ENCODE data around the gene IMP4.

The IMP4 gene

GRCh38 chr2:130316596-130316995 is 26.1 kb upstream of the IMP4 start:
- TF ChIP-seq, protein P1, sequence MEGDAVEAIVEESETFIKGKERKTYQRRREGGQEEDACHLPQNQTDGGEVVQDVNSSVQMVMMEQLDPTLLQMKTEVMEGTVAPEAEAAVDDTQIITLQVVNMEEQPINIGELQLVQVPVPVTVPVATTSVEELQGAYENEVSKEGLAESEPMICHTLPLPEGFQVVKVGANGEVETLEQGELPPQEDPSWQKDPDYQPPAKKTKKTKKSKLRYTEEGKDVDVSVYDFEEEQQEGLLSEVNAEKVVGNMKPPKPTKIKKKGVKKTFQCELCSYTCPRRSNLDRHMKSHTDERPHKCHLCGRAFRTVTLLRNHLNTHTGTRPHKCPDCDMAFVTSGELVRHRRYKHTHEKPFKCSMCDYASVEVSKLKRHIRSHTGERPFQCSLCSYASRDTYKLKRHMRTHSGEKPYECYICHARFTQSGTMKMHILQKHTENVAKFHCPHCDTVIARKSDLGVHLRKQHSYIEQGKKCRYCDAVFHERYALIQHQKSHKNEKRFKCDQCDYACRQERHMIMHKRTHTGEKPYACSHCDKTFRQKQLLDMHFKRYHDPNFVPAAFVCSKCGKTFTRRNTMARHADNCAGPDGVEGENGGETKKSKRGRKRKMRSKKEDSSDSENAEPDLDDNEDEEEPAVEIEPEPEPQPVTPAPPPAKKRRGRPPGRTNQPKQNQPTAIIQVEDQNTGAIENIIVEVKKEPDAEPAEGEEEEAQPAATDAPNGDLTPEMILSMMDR (IDR thresholded peaks at IDR 0.05; ENCODE audit: low read length), result no peak
- TF ChIP-seq EZH2 (optimal IDR thresholded peaks at IDR 0.05; ENCODE audit: low read depth, low read length), result no peak
- H3K9me3 ChIP-seq (replicated peaks; ENCODE audit: insufficient read depth, low read length), result no peaks in the 10 kb centered on the region

DNA sequence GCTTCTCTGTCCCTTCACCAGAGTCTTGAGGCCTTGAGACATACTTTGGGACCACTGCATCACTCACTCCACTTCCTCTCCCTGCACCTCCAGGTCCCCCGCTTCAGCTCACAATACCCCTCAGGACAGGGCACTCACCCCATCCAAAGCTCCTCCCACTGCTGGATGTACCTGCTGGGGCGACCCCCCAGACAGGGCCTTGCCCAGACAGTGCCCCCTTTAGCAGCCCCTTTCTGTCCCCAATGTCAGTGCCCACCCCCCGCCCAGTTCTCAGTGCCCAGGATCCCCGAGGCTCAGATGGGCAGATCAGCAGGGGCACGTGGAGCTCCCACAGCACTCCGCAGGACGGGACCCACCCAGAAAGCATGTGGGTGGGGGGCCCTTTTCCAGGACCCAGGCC is 23.8 kb upstream of the IMP4 start:
- Histone ChIP-seq H3K4me1 (ENCODE audit: low read length) (no peaks in the 10 kb centered on the region), H3F3A (ENCODE audit: insufficient read depth, low read length) (no peaks in the 10 kb centered on the region), H3K79me2 (ENCODE audit: low read length) (no peaks in the 10 kb centered on the region), H3K4me3 (ENCODE audit: low read length) (no peak overlapping the region), H2AFZ (ENCODE audit: low read length) (no peak overlapping the region), H3K27me3 (replicated peaks; ENCODE audit: insufficient read depth, low read length) (no peaks in the 10 kb centered on the region), H3K9me3 (replicated peaks; ENCODE audit: insufficient read depth, low read length) (no peaks in the 10 kb centered on the region), H3K4me2 (ENCODE audit: low read depth, low read length) (no peak overlapping the region), H3K27ac (ENCODE audit: low read length) (no peak overlapping the region), H4K20me1 (ENCODE audit: insufficient read depth, low read length) (no peaks in the 10 kb centered on the region), H3K9ac (ENCODE audit: low read length) (no peak overlapping the region), H3K36me3 (replicated peaks; ENCODE audit: insufficient read depth, low read length) (no peaks in the 10 kb centered on the region), H3K9me2 (replicated peaks; ENCODE audit: insufficient read depth, low read length) (no peaks in the 10 kb centered on the region)
- TF ChIP-seq EZH2phosphoT487 (IDR thresholded peaks at IDR 0.05; ENCODE audit: low read length) (no peak), EZH2 (optimal IDR thresholded peaks at IDR 0.05; ENCODE audit: low read depth, low read length) (no peak)
- TF ChIP-seq, protein P1 (IDR thresholded peaks at IDR 0.05; ENCODE audit: low read length), result no peak
- DNase-seq, result no peak

More at GRCh38 chr2:130316596-130316995, 26.1 kb upstream of the IMP4 start:
- H3K4me3 ChIP-seq (ENCODE audit: low read length), result no peak overlapping the region
- H3K4me1 ChIP-seq (ENCODE audit: low read length), result no peaks in the 10 kb centered on the region
- no peaks in the 10 kb centered on the region for H3K9me2 ChIP-seq (replicated peaks; ENCODE audit: insufficient read depth, low read length)
- no peaks in the 10 kb centered on the region for H3K36me3 ChIP-seq (replicated peaks; ENCODE audit: insufficient read depth, low read length)
- H3K79me2 ChIP-seq (ENCODE audit: low read length), result no peaks in the 10 kb centered on the region
- H3K27ac ChIP-seq (ENCODE audit: low read length), result no peak overlapping the region
- H3K4me2 ChIP-seq (ENCODE audit: low read depth, low read length), result no peak overlapping the region
- no peak overlapping the region for H3K9ac ChIP-seq (ENCODE audit: low read length)
- no peaks in the 10 kb centered on the region for H4K20me1 ChIP-seq (ENCODE audit: insufficient read depth, low read length)
- H3K27me3 ChIP-seq (replicated peaks; ENCODE audit: insufficient read depth, low read length), result no peaks in the 10 kb centered on the region
- H2AFZ ChIP-seq (ENCODE audit: low read length), result no peak overlapping the region
- no peak for DNase-seq
- no peaks in the 10 kb centered on the region for H3F3A ChIP-seq (ENCODE audit: insufficient read depth, low read length)

GRCh38 chr2:130319536-130319935 is 23.2 kb upstream of the IMP4 start:
- H3K27me3 ChIP-seq (replicated peaks; ENCODE audit: insufficient read depth, low read length), result no peaks in the 10 kb centered on the region
- no peaks in the 10 kb centered on the region for H3K36me3 ChIP-seq (replicated peaks; ENCODE audit: insufficient read depth, low read length)
- no peak overlapping the region for H3K4me2 ChIP-seq (ENCODE audit: low read depth, low read length)
- no peaks in the 10 kb centered on the region for H3K9me3 ChIP-seq (replicated peaks; ENCODE audit: insufficient read depth, low read length)
- TF ChIP-seq, protein P1 (IDR thresholded peaks at IDR 0.05; ENCODE audit: low read length), result no peak
- TF ChIP-seq EZH2 (optimal IDR thresholded peaks at IDR 0.05; ENCODE audit: low read depth, low read length), result no peak
- TF ChIP-seq EZH2phosphoT487 (IDR thresholded peaks at IDR 0.05; ENCODE audit: low read length), result no peak
- H3K9me2 ChIP-seq (replicated peaks; ENCODE audit: insufficient read depth, low read length), result no peaks in the 10 kb centered on the region
- no peaks in the 10 kb centered on the region for H3K4me1 ChIP-seq (ENCODE audit: low read length)
- H4K20me1 ChIP-seq (ENCODE audit: insufficient read depth, low read length), result no peaks in the 10 kb centered on the region
- no peak overlapping the region for H3K27ac ChIP-seq (ENCODE audit: low read length)
- H3K4me3 ChIP-seq (ENCODE audit: low read length), result no peak overlapping the region
- DNase-seq, result no peak
- H3F3A ChIP-seq (ENCODE audit: insufficient read depth, low read length), result no peaks in the 10 kb centered on the region
- H3K79me2 ChIP-seq (ENCODE audit: low read length), result no peaks in the 10 kb centered on the region
- no peak overlapping the region for H2AFZ ChIP-seq (ENCODE audit: low read length)
- no peak overlapping the region for H3K9ac ChIP-seq (ENCODE audit: low read length)
